Aorta (tissue), 5 donors: Measurements from ENCODE around the gene SNRPF. TPM values are rescaled to one million over a fixed set of nuclear protein-coding genes. Genes with fewer than 3 reads are reported as not detected.

ENCODE experiments used
- ATAC-seq: fragments of 200-7000 bp; cut with Tn5 transposase; one replicate; pipeline ENCODE4 v1.9.1; 2022; ENCODE audit warnings: moderate library complexity; ENCODE audit not compliant: low FRiP score
- DNase-seq, 2 donors: peaks; one replicate each; pipeline ENCODE4 v3.0.0-alpha.2; 2020
- H3K27ac ChIP-seq, 2 donors: one replicate each; pipeline ENCODE4 v1.5.1; 2013; ENCODE audit warnings: low read length in 2 of 2, mild to moderate bottlenecking in 2 of 2, moderate library complexity in 2 of 2, control low read depth in 1 of 2, inconsistent platforms in 1 of 2, low read depth in 1 of 2
- H3K27me3 ChIP-seq, 2 donors: one replicate each; pipeline ENCODE4 v1.6.1; 2013; ENCODE audit warnings: control low read depth in 1 of 2, low read length in 1 of 2, mild to moderate bottlenecking in 1 of 2, moderate library complexity in 1 of 2; ENCODE audit not compliant: insufficient read depth in 2 of 2, control insufficient read depth in 1 of 2
- H3K36me3 ChIP-seq, 2 donors: one replicate each; pipeline ENCODE4 v1.6.1; 2013; ENCODE audit warnings: control low read depth in 1 of 2, low read length in 1 of 2, mild to moderate bottlenecking in 1 of 2; ENCODE audit not compliant: insufficient read depth in 2 of 2, control insufficient read depth in 1 of 2
- H3K4me1 ChIP-seq, 2 donors: one replicate each; pipeline ENCODE4 v1.6.1; 2013; ENCODE audit warnings: low read length in 2 of 2, control low read depth in 1 of 2, mild to moderate bottlenecking in 1 of 2, moderate library complexity in 1 of 2; ENCODE audit not compliant: insufficient read depth in 2 of 2, control insufficient read depth in 1 of 2
- H3K4me3 ChIP-seq, 2 donors: one replicate each; pipeline ENCODE4 v1.5.1; 2013; ENCODE audit warnings: low read length in 2 of 2, control low read depth in 1 of 2, mild to moderate bottlenecking in 1 of 2
- H3K9me3 ChIP-seq: one replicate; pipeline ENCODE4 v1.6.1; 2013; ENCODE audit warnings: mild to moderate bottlenecking, low read length; ENCODE audit not compliant: control insufficient read depth
- WGBS, 2 donors: extraction: QIAGEN DNeasy Blood & Tissue Kit; methylation state at CpG; one replicate each; pipeline ENCODE4 v1.1.7; 2013; 5-methylcytosine and 5-hydroxymethylcytosine counted together
- intact Hi-C, 2 donors: fragments of 100-400 bp; cut with DNase I; formaldehyde crosslinking; loops; one replicate each; pipeline versions ENCODE4 v1.14.2 to v1.15.0; 2022
- polyA plus RNA-seq, 2 donors: library from polyadenylated mRNA; stranded (reverse); fragments of 200-250 nt; gene quantifications; one replicate each; pipeline ENCODE4 v1.2.3, GENCODE V29; 2013
- total RNA-seq, 2 donors: library from RNA; stranded (reverse); fragmentation: NEBNext Ultra II Directional; extraction: Animal tissue kit (Norgen Biotek cat#: 25700); gene quantifications; one replicate each; pipeline ENCODE4 v1.2.1, GENCODE V29; 2021
- donor health status: healthy with polysubstance abuse.
- donor health status: Bipolar disorder and iron deficiency.
- donor health status: DM: no; HTN: no; CAD: no.
- donor health status: DM: no; HTN: no; CAD: no.
- donor health status: DM: yes; HTN: yes; CAD: no.

Gene SNRPF
- total and polyA plus RNA-seq, 4 donors: 11.7 to 41.3 (median 16.2) TPM

DNA sequence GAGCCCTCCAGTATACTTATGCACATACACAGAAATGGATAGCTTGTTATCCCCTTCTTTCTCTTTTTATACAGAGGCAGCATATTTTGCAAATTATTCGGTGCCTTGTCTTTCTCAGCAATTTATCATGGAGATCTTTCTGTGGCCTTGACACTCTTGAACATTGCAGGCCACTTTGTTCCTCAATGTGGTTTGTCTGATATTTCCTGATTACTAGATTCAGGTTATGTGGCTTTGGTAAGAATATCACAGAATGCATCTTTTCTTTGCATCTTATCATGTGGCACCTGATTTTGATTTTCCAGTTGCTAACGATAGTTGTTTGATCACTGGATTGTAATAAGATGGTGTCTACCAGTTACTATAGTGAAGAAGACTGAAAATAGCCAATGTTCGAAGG lies 7.1 kb upstream of the SNRPF start:
- Histone ChIP-seq H3K27me3 (no peaks in the 10 kb centered on the region), H3K9me3 (no peaks in the 10 kb centered on the region), H3K36me3 (no peaks in the 10 kb centered on the region), H3K4me3 (no peak overlapping the region), H3K27ac (no peak overlapping the region), H3K4me1 (no peaks in the 10 kb centered on the region)
- ATAC-seq: no peak
- intact Hi-C loops: no loop called here
- WGBS, 2 donors: 82 to 84% methylated on average over 3 of the region's 3 CpGs
- no peak for DNase-seq

- no peaks in the 10 kb centered on the region for H3K9me3 ChIP-seq
- no peak for ATAC-seq
- H3K36me3 ChIP-seq: no peaks in the 10 kb centered on the region
- no peaks in the 10 kb centered on the region for H3K4me1 ChIP-seq
- intact Hi-C loops: no loop called here
- DNase-seq: no peak
- H3K27me3 ChIP-seq: no peaks in the 10 kb centered on the region
- H3K4me3 ChIP-seq: no peak overlapping the region
- WGBS, 2 donors: 86 to 88% methylated on average over 4 of the region's 4 CpGs
- no peak overlapping the region for H3K27ac ChIP-seq
Observed at GRCh38 chr12:95852133-95852532, 6.6 kb upstream of the SNRPF start.

- Histone ChIP-seq H3K4me1 (peaks cover 2 to 6% of the 10 kb centered on the region in 2 donors), H3K27me3 (no peaks in the 10 kb centered on the region), H3K9me3 (no peaks in the 10 kb centered on the region), H3K4me3 (no peak overlapping the region), H3K27ac (no peak overlapping the region), H3K36me3 (no peaks in the 10 kb centered on the region)
- no peak for ATAC-seq
- no peak for DNase-seq
- intact Hi-C loops: no loop called here
- WGBS, 2 donors: 97 to 99% methylated on average over 7 of the region's 7 CpGs
Observed at GRCh38 chr12:95857156-95857555, 1.6 kb upstream of the SNRPF start.

DNA sequence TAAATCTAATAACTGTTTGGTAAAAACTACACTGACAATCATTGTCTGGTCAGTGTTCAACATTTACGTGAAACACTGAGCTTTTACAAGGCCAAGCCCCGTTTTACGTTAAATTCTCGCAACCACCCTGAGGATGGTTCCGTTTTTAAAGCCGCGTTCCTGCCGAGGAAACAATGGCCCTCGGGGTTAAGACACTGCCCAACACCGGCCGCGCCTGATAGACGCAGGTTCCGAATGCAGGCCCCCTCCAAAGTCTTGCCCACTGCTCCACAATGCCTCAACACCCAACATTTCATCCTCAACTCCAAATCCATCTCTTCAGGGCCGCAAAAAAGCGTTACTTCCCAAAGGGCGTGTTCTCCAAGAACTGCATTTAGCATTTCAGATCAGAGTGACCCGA lies 953 bp upstream of the SNRPF start:
- intact Hi-C loops: no loop called here
- 61 to 66% methylated on average over 18 of the region's 18 CpGs for WGBS, 2 donors

DNA sequence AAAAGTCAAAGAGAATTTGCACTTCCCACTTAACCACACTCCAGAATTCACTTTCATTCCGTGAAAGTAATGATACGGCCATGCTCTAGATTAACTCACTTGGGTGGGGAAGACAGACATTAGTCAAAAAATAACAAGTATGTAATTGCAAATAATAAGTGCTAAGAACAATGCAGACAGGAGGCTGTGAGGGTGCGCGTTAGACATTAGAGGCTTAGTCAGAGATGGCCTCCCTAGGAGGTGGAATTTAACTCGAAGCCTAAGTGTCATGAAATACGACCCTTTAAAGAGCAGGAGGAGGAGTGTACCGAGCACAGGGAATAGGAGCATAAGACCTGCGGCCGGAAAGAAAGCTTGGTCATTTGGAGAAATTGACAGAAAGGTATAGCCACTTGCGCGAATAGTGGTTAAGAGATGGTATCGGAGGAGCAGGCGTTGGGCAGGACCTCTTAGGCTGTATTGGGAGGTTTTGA lies 628 bp downstream of the SNRPF start:
- Histone ChIP-seq H3K27ac (no peak overlapping the region), H3K4me1 (peaks cover 2 to 6% of the 10 kb centered on the region in 2 donors), H3K9me3 (no peaks in the 10 kb centered on the region), H3K27me3 (no peaks in the 10 kb centered on the region), H3K36me3 (peaks cover 0 to 4% of the 10 kb centered on the region in 2 donors), H3K4me3 (peak overlapping the region; percentile 43 to 58)
- no peak for ATAC-seq
- 1% methylated on average over 13 of the region's 13 CpGs for WGBS, 2 donors
- intact Hi-C loops: no loop called here
- no peak for DNase-seq

More for the DNA sequence above, 953 bp upstream of the SNRPF start:
- Histone ChIP-seq H3K27me3 (no peaks in the 10 kb centered on the region), H3K4me1 (peaks cover 2 to 6% of the 10 kb centered on the region in 2 donors), H3K27ac (no peak overlapping the region), H3K36me3 (no peaks in the 10 kb centered on the region), H3K4me3 (no peak overlapping the region), H3K9me3 (no peaks in the 10 kb centered on the region)
- DNase-seq (no peak), ATAC-seq (no peak)

GRCh38 chr12:95859947-95860850 lies 1.4 kb downstream of the SNRPF start:
- WGBS, 2 donors: 72% methylated on average over 10 of the region's 10 CpGs

GRCh38 chr12:95862038-95862437 lies 3.3 kb downstream of the SNRPF start:
- peaks cover 2 to 6% of the 10 kb centered on the region in 2 donors for H3K4me1 ChIP-seq
- WGBS, 2 donors: 97 to 100% methylated on average over 3 of the region's 3 CpGs
- no peak overlapping the region for H3K4me3 ChIP-seq
- H3K36me3 ChIP-seq: peaks cover 2 to 4% of the 10 kb centered on the region in 2 donors
- H3K27me3 ChIP-seq: no peaks in the 10 kb centered on the region
- DNase-seq: no peak
- ATAC-seq: no peak
- H3K27ac ChIP-seq: no peak overlapping the region
- H3K9me3 ChIP-seq: no peaks in the 10 kb centered on the region
- intact Hi-C loops: no loop called here

More at GRCh38 chr12:95859947-95860850, 1.4 kb downstream of the SNRPF start:
- intact Hi-C loops: no loop called here
- H3K27ac ChIP-seq: no peak overlapping the region
- no peak for ATAC-seq
- H3K4me1 ChIP-seq: peaks cover 2 to 6% of the 10 kb centered on the region in 2 donors
- DNase-seq: no peak
- H3K36me3 ChIP-seq: peaks cover 2 to 4% of the 10 kb centered on the region in 2 donors
- peak overlapping the region; percentile 6 to 58 for H3K4me3 ChIP-seq
- no peaks in the 10 kb centered on the region for H3K27me3 ChIP-seq
- no peaks in the 10 kb centered on the region for H3K9me3 ChIP-seq

GRCh38 chr12:95863337-95863736 lies 4.6 kb downstream of the SNRPF start:
- DNase-seq: no peak
- intact Hi-C loops: no loop called here

DNA sequence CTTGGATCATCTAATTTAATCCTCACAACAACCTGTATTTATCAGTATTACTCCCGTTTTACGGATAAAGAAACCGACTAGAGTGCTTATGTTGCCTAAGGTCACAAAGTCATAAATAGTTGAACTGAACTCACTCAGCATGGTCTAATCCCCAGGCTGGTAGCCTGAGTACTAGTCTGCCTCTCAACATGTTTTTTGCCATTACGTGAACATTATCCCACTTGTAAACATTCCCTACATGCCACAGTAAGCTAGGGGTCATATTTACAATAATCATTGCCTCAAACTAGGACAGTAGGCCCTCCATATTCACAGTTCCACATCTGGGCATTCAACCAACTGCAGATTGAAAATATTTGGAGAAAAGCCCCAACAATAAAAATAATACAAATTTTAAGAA lies 12.1 kb downstream of the SNRPF start:
- Histone ChIP-seq H3K9me3 (no peaks in the 10 kb centered on the region), H3K36me3 (no peaks in the 10 kb centered on the region), H3K27me3 (peaks cover 0 to 1% of the 10 kb centered on the region in 2 donors), H3K4me3 (no peak overlapping the region), H3K27ac (no peak overlapping the region), H3K4me1 (no peaks in the 10 kb centered on the region)
- WGBS, 2 donors: 90 to 93% methylated on average over 4 of the region's 4 CpGs
- intact Hi-C loops: no loop called here
- ATAC-seq (no peak), DNase-seq (no peak)

More at GRCh38 chr12:95863337-95863736, 4.6 kb downstream of the SNRPF start:
- Histone ChIP-seq H3K9me3 (no peaks in the 10 kb centered on the region), H3K27me3 (no peaks in the 10 kb centered on the region), H3K27ac (no peak overlapping the region), H3K4me1 (peaks cover 0 to 6% of the 10 kb centered on the region in 2 donors), H3K36me3 (peaks cover 2 to 4% of the 10 kb centered on the region in 2 donors), H3K4me3 (no peak overlapping the region)
- ATAC-seq: no peak
